Breast epithelium (tissue), 3 donors: Measurements from ENCODE around the gene DPYD.

Experiments used
- POLR2AphosphoS5 ChIP-seq, 3 donors: sonication (generic); formaldehyde crosslinking; IDR thresholded peaks; one replicate each; pipeline ENCODE4 v1.6.1; 2017; ENCODE audit warnings: antibody characterized with exemption in 3 of 3
- TF ChIP-seq, protein P1 (sequence below), 3 donors: fragments of 450-650 bp; IDR thresholded peaks; one replicate each; pipeline ENCODE4 v1.5.1; 2016 to 2017; ENCODE audit warnings: antibody characterized with exemption in 3 of 3, mild to moderate bottlenecking in 3 of 3, moderate library complexity in 3 of 3

DNA sequence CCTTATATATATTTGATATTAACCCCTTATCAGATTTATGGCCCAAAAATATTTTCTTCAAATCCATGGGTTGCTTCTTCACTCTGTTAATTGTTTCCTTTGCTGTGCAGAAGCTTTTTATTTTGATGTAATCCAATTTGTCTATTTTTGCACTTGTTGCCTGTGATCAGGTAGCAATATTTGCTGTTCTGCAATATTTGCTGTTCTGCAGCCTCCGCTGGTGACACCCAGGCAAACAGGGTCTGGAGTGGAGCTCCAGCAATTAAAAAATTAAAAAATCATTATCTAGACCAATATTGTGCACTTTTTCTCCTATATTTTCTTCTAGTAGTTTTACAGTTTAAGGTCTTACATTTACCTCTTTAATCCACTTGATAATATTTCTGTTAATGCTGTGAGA lies 564.5 kb downstream of the DPYD start:
- TF ChIP-seq, protein P1, sequence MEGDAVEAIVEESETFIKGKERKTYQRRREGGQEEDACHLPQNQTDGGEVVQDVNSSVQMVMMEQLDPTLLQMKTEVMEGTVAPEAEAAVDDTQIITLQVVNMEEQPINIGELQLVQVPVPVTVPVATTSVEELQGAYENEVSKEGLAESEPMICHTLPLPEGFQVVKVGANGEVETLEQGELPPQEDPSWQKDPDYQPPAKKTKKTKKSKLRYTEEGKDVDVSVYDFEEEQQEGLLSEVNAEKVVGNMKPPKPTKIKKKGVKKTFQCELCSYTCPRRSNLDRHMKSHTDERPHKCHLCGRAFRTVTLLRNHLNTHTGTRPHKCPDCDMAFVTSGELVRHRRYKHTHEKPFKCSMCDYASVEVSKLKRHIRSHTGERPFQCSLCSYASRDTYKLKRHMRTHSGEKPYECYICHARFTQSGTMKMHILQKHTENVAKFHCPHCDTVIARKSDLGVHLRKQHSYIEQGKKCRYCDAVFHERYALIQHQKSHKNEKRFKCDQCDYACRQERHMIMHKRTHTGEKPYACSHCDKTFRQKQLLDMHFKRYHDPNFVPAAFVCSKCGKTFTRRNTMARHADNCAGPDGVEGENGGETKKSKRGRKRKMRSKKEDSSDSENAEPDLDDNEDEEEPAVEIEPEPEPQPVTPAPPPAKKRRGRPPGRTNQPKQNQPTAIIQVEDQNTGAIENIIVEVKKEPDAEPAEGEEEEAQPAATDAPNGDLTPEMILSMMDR (IDR thresholded peaks at IDR 0.05): no peak
- no peak for TF ChIP-seq POLR2AphosphoS5 (IDR thresholded peaks at IDR 0.05)
